HG02973 (cell line): Measurements from ENCODE around the gene TRAPPC12.
"Not testable (repeated sequence)": the region's sequence is repeated elsewhere in the genome, so short reads cannot be mapped to it uniquely, and the experiment has no call there.

Experiments
- ATAC-seq: cut with Tn5 transposase; IDR thresholded peaks from one replicate; pipeline ENCODE4 v1.9.1; 2021; ENCODE audit warnings: moderate library complexity; ENCODE audit not compliant: unreplicated experiment

TRAPPC12 gene

DNA sequence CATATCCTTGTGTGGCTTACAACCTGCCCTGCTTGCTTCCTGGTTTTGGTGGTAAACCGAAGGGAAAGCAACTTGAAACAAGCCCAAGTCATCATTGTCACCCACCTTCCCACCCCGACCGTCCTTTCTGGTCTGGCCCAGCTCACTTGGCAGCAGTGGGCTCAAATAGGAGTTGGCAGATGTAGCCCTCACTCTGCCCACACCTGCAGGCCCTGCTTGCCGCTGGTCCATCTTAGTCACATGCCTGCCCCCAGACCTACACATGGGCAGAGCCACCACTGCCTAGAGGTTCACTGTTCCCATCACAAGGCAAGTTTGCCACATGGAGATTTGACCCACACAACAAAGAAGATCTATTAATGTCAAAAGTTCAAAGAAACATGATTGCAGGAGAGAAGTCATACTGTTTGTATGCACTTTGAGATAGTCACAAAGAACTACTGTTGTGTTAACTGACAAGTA, 11.2 kb upstream of the TRAPPC12 start:
- no peak for ATAC-seq

- not testable (repeated sequence) for ATAC-seq
These were observed 9.9 kb upstream of the TRAPPC12 start for GRCh38 chr2:3369340-3370181.

DNA sequence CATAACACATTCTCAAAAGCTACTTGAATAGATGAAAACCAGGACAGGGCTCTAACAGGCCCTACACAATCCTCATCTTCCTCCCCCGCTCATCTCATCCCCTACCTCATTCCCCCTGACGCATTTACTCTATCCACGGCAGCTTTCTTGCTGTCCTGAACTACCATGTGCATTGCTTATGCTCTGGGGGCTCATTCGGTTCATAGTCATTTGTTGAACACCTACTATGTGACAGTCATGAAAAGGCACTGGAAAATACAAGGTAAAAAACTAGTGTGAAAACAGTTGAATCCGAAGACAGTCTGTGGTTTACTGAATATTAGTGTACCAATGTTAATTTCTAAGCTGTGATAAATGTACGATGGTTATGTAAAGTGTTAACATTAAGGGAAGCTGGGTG, 2.7 kb upstream of the TRAPPC12 start:
- ATAC-seq, result no peak

- peak; percentile 22 for ATAC-seq
These were observed 2.2 kb upstream of the TRAPPC12 start for GRCh38 chr2:3377279-3377611.

GRCh38 chr2:3377612-3378432, 1.7 kb upstream of the TRAPPC12 start, which contains the start of gene EIPR1:
TSS of gene EIPR1 (minus strand) at chr2:3377818. CDS start at chr2:3377689, 129 bp downstream.
- ATAC-seq, result peak; percentile 81

GRCh38 chr2:3379339-3379646, 201 bp upstream of the TRAPPC12 start:
- ATAC-seq, result no peak

DNA sequence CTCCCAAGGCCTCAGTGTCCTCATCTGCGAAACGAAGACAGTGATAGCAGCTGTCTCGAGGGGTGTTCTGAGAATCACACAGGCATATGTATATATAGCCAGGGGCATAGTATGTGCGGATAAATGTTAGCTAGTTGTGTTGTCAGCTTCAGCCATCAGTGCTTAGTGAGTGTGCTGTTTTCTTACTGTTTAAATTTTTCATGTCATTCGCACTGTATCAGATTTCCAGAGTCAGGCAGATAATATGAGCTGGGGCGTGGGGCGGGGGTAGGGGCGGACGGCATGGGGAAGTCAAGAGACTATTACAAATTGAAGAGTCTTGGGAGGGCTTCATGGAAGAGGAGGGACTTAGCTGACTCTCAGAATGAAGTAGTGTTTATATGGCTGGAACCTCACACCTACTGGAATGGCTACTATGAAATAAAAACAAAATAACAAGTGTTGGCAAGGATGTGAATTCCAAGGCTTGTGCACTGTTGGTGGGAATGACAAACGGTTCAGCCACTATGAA, 7.0 kb downstream of the TRAPPC12 start:
- ATAC-seq, result no peak

GRCh38 chr2:3387011-3387410, 7.5 kb downstream of the TRAPPC12 start:
- ATAC-seq, result no peak

GRCh38 chr2:3387644-3388411, 8.3 kb downstream of the TRAPPC12 start:
- no peak for ATAC-seq

DNA sequence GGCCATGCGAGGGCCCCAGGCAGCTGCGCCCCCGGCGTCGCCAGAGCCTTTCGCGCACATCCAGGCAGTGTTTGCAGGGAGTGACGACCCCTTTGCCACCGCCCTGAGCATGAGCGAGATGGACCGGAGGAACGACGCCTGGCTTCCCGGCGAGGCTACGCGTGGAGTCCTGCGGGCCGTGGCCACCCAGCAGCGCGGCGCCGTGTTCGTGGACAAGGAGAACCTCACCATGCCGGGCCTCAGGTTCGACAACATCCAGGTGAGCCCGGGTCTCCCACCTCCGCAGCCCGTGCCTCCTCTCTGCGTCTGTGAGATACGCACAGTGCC, 8.9 kb downstream of the TRAPPC12 start:
- no peak for ATAC-seq

DNA sequence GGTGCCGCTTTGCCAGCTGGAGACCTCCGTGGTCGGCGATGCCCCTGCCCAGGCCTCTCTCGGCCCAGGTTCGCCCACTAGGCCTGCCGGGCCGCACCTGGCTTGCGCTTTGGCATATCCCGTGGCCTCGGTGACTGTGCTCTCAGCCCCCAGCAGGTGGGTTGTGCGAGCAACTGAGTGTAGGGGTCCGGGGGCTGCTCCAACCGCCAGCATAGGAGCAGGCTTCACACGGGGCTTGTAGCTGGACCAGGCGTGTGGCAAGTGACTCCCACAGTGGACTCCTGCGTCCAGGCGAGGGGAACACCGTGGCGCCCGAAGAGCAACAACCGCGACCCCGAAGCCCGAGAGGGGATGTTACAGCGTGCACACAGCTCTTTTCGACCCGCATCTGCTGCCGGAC, 9.7 kb downstream of the TRAPPC12 start:
- no peak for ATAC-seq

DNA sequence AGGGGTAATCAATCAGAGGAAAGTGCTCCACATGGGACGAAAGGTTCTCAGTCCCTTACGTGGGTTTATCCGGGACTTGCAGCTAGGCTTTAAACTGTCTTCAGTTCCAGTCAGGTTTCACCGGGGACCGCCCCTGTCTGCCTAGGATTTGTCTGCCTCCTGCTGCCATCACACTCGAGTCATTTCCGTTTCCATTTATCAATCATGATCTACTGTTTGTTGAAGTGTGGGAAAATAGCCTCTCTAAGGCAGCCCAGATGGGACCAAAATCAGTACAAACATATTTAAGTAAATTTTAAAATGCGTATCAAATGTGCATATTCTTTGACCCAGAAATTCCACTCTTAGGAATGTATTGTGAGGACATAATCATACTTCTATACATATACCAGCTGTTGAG, 10.5 kb downstream of the TRAPPC12 start:
- no peak for ATAC-seq

DNA sequence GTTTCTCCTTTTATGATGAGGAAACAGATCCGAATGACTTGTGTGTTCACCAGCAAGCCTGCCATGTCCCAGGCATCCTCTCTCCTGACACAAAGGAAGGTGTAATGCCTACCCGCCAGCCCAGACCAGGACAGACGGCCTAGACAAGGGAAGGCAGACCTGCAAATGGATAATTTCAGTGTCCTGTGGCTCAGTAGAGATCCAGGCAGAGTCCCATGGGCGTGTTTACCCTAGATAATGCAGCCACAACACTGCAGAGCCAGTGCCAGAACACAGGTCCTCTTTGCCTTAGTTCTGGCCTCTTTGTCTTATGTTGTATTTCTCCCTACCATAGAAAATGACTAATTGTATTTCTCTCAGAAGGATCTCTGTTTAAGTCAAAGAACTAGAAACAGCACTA, 12.7 kb downstream of the TRAPPC12 start:
- ATAC-seq, result no peak

DNA sequence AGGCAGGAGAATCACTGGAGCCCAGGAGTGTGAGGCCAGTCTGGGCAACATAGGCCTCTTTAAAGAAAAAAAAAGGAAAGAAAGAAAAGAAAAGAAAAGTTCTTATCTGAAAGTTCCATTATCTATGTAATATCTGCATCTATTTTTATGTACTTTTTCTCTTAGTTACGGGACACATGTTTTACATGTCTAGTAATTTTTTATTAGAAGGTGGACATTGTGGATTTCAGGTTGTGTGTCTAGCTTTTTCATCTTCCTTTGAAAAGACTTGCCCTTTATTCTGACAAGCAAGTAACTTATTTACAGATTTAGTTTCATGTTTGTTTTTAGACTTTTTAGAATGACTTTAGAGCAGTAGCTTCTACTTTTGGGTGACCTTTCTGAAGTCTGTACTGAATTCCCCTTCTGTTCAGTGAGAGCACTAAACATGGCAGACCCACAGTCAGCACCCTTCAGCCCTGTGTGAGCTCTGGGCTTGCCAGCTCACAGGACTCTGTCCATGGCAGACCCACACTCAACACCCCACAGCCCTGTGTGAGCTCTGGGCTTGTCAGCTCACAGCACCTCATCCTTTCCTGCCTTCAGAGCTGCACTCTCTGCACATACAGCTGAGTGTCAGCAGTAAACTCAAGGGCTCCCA, 17.5 kb downstream of the TRAPPC12 start:
- peak; percentile 72 for ATAC-seq

GRCh38 chr2:3398857-3399256, 19.4 kb downstream of the TRAPPC12 start:
- ATAC-seq, result no peak

GRCh38 chr2:3399381-3399780, 19.9 kb downstream of the TRAPPC12 start:
- no peak for ATAC-seq

DNA sequence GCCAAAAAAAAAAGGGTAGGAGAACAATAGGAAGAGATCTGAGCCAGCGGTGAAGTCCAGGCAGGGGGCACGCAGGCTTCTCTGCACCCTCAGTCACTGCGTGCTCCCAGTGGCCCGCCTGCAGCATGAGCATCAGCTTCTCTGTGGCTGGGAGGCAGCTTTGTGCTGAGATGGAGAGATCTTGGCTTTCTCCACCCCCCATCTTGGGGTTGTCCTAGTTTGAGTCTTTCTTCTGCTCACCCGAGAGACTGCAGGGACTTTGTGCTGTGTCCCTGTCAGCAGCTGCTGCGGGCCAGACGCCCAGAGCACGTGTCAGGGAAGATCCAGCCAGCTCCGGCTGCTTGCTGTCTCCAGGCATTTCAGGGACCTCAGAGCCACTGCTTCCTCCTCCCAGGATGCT, 20.3 kb downstream of the TRAPPC12 start:
- no peak for ATAC-seq

DNA sequence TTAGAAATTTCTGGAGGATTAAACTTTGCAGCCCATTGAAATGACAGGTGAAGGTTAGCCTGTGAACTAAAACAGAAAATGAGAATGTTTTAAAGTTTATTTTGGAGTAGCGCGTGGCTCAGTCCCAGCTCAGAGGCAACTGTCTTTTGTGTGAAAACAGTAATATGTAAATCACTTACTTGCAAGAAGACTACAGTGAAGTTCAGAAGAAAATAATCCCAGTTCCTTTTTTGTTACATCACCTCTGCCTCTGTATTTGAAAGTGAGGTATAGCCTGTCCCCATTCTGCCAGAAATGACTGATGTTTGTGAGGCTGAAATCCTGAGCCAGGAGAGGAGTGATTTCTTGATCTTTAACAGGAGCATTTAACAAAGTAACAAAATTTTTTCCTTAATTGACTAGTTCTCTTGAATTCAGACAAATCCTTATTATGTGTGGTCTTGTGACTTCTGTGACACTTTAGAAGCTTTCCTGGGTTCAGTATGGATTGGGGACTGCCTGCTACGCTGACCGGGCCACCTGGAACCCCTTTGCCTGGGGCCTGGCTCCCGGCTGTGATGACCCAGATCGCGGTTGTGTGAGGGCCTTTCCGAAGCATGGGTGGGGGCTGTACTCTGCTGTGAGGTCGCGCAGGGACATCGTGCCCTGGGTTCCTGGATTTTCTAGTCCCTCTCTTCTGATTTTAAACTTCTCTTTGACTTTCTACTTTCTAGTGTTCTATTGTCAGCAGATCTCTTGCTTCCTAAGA, 24.3 kb downstream of the TRAPPC12 start:
- peak; percentile 99 for ATAC-seq

DNA sequence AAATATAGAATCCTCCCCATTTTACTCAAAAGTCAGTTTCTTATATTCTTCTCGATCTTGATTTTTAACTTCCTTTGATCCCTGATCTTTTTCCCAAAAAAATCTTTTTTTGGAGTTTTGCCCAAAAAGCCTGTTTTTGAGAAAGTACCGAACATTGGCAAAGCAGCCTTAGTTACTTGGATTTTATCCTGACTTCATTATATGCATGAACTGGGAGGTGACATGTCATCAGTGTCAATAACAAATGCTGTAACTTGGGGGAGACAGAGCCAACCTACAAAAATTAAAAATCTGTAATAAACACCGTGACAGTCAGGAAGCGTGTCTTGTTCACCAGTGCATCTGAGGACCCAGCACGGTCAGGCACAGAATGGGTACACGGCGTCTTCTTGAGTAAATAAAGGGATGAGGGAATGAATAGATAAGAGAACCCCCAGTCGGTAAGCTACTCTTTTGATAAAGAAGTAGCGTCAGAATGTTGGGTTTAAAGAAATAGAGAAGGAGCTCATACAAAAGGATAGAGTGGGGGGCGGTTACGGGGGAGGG, 24.9 kb downstream of the TRAPPC12 start:
- ATAC-seq, result no peak

GRCh38 chr2:3405307-3405706, 25.8 kb downstream of the TRAPPC12 start:
- ATAC-seq, result no peak
